HG03108 (cell line): ENCODE results near the gene RHOB.

Experiments used
- ATAC-seq: cut with Tn5 transposase; IDR thresholded peaks from one replicate; pipeline ENCODE4 v1.9.1; 2021; ENCODE audit warnings: moderate library complexity; ENCODE audit not compliant: unreplicated experiment

RHOB gene

GRCh38 chr2:20472569-20472968 lies 25.7 kb downstream of the RHOB start:
- ATAC-seq, result no peak

GRCh38 chr2:20473128-20473527 lies 26.3 kb downstream of the RHOB start:
- no peak for ATAC-seq

- ATAC-seq, result no peak
Measured at GRCh38 chr2:20474757-20475566, 28.1 kb downstream of the RHOB start.

- no peak for ATAC-seq
Measured at GRCh38 chr2:20475567-20475952, 28.7 kb downstream of the RHOB start.

GRCh38 chr2:20476481-20476880 lies 29.6 kb downstream of the RHOB start:
- no peak for ATAC-seq

GRCh38 chr2:20476950-20477349 lies 30.1 kb downstream of the RHOB start:
- ATAC-seq, result no peak

- ATAC-seq, result no peak
Measured at GRCh38 chr2:20478961-20479360, 32.1 kb downstream of the RHOB start.

- no peak for ATAC-seq
Measured at GRCh38 chr2:20479835-20480234, 33.0 kb downstream of the RHOB start.

GRCh38 chr2:20480913-20481312 lies 34.0 kb downstream of the RHOB start:
- no peak for ATAC-seq

- ATAC-seq, result no peak
Measured at GRCh38 chr2:20481798-20482405, 35.0 kb downstream of the RHOB start.

GRCh38 chr2:20482725-20483124 lies 35.9 kb downstream of the RHOB start:
- no peak for ATAC-seq

- no peak for ATAC-seq
Measured at GRCh38 chr2:20483194-20483895, 36.5 kb downstream of the RHOB start.

GRCh38 chr2:20484034-20484617 lies 37.3 kb downstream of the RHOB start:
- no peak for ATAC-seq

GRCh38 chr2:20484810-20485611 lies 38.1 kb downstream of the RHOB start:
- ATAC-seq, result no peak

GRCh38 chr2:20485612-20486388 lies 38.9 kb downstream of the RHOB start:
- no peak for ATAC-seq

GRCh38 chr2:20486571-20486970 lies 39.7 kb downstream of the RHOB start:
- ATAC-seq, result no peak

GRCh38 chr2:20487030-20487391 lies 40.1 kb downstream of the RHOB start:
- no peak for ATAC-seq

GRCh38 chr2:20487392-20488174 lies 40.7 kb downstream of the RHOB start:
- ATAC-seq, result no peak

- no peak for ATAC-seq
Measured at GRCh38 chr2:20488201-20488641, 41.3 kb downstream of the RHOB start.
